HAP-1 (cell line): ENCODE results near the gene H19.
A peak's percentile ranks its signal among the peaks of the same experiment; 100 is the strongest.

Experiments
- DNase-seq, 2 experiments: peaks; one replicate each; pipeline ENCODE4 v3.0.0-alpha.2; 2016 to 2020; ENCODE audit warnings: low spot score in 2 of 2
- H3K27me3 ChIP-seq: fragments of 250-450 bp; sonication (Bioruptor Pico); 2 replicates; pipeline ENCODE4 v1.5.1; 2020; ENCODE audit warnings: low read depth, mild to moderate bottlenecking, moderate library complexity
- H3K36me3 ChIP-seq: fragments of 250-450 bp; sonication (Bioruptor Pico); replicated peaks from 2 replicates; pipeline ENCODE4 v1.5.1; 2020; ENCODE audit warnings: mild to moderate bottlenecking
- H3K4me1 ChIP-seq: fragments of 250-450 bp; sonication (Bioruptor Pico); 2 replicates; pipeline ENCODE4 v1.5.1; 2020; ENCODE audit warnings: mild to moderate bottlenecking
- H3K4me3 ChIP-seq: fragments of 250-450 bp; sonication (Bioruptor Pico); 2 replicates; pipeline ENCODE4 v1.5.1; 2020; ENCODE audit warnings: mild to moderate bottlenecking, moderate library complexity
- H3K9me3 ChIP-seq: fragments of 250-450 bp; sonication (Bioruptor Pico); 2 replicates; pipeline ENCODE4 v1.5.1; 2020; ENCODE audit warnings: mild to moderate bottlenecking, moderate library complexity
- in situ Hi-C: fragments of 300-500 bp; cut with MboI; formaldehyde crosslinking; loops from 3 replicates; pipeline ENCODE4 v1.14.3; 2020; ENCODE audit warnings: low sequenced_read_pairs, inconsistent platforms, mixed read lengths

Gene H19

GRCh38 chr11:1998290-1998689 is 648 bp upstream of the H19 start:
- in situ Hi-C loops: no loop called here
- Histone ChIP-seq H3K36me3 (no peaks in the 10 kb centered on the region), H3K9me3 (no peaks in the 10 kb centered on the region), H3K4me3 (no peak overlapping the region), H3K27me3 (no peaks in the 10 kb centered on the region), H3K4me1 (no peaks in the 10 kb centered on the region)
- DNase-seq: no peak

GRCh38 chr11:1994121-1994520 is 3.5 kb downstream of the H19 start:
- no peak for DNase-seq
- H3K36me3 ChIP-seq: no peaks in the 10 kb centered on the region
- in situ Hi-C loops: no loop called here
- H3K27me3 ChIP-seq: no peaks in the 10 kb centered on the region
- no peak overlapping the region for H3K4me3 ChIP-seq
- H3K9me3 ChIP-seq: no peaks in the 10 kb centered on the region
- no peaks in the 10 kb centered on the region for H3K4me1 ChIP-seq

GRCh38 chr11:1992111-1992510 is 5.5 kb downstream of the H19 start:
- no peak overlapping the region for H3K4me3 ChIP-seq
- no peaks in the 10 kb centered on the region for H3K27me3 ChIP-seq
- H3K36me3 ChIP-seq: no peaks in the 10 kb centered on the region
- DNase-seq: peak in 1 of 2 experiments; percentile 5
- in situ Hi-C loops: no loop called here
- no peaks in the 10 kb centered on the region for H3K4me1 ChIP-seq
- no peaks in the 10 kb centered on the region for H3K9me3 ChIP-seq

GRCh38 chr11:1990872-1991578 is 6.6 kb downstream of the H19 start:
- no peaks in the 10 kb centered on the region for H3K4me1 ChIP-seq
- no peak overlapping the region for H3K4me3 ChIP-seq
- H3K9me3 ChIP-seq: no peaks in the 10 kb centered on the region
- H3K27me3 ChIP-seq: no peaks in the 10 kb centered on the region
- DNase-seq: no peak
- in situ Hi-C loops: no loop called here
- H3K36me3 ChIP-seq: no peaks in the 10 kb centered on the region

GRCh38 chr11:1989953-1990352 is 7.7 kb downstream of the H19 start:
- Histone ChIP-seq H3K27me3 (no peaks in the 10 kb centered on the region), H3K9me3 (no peaks in the 10 kb centered on the region), H3K36me3 (no peaks in the 10 kb centered on the region), H3K4me3 (no peak overlapping the region), H3K4me1 (no peaks in the 10 kb centered on the region)
- in situ Hi-C loops: no loop called here
- no peak for DNase-seq

- in situ Hi-C loops: no loop called here
- Histone ChIP-seq H3K9me3 (no peaks in the 10 kb centered on the region), H3K4me1 (no peaks in the 10 kb centered on the region), H3K4me3 (no peak overlapping the region), H3K36me3 (no peaks in the 10 kb centered on the region), H3K27me3 (no peaks in the 10 kb centered on the region)
- no peak for DNase-seq
These were observed 8.8 kb downstream of the H19 start for GRCh38 chr11:1988667-1989317.

- no peak for DNase-seq
- H3K4me3 ChIP-seq: no peak overlapping the region
- no peaks in the 10 kb centered on the region for H3K36me3 ChIP-seq
- H3K27me3 ChIP-seq: no peaks in the 10 kb centered on the region
- no peaks in the 10 kb centered on the region for H3K4me1 ChIP-seq
- H3K9me3 ChIP-seq: no peaks in the 10 kb centered on the region
- in situ Hi-C loops: no loop called here
These were observed 9.5 kb downstream of the H19 start for GRCh38 chr11:1988174-1988573.

- no peak overlapping the region for H3K4me3 ChIP-seq
- DNase-seq: no peak
- H3K4me1 ChIP-seq: no peaks in the 10 kb centered on the region
- no peaks in the 10 kb centered on the region for H3K36me3 ChIP-seq
- in situ Hi-C loops: no loop called here
- H3K27me3 ChIP-seq: no peaks in the 10 kb centered on the region
- H3K9me3 ChIP-seq: no peaks in the 10 kb centered on the region
These were observed 10.6 kb downstream of the H19 start for GRCh38 chr11:1987024-1987423.

- in situ Hi-C loops: no loop called here
These were observed 14.1 kb downstream of the H19 start for GRCh38 chr11:1983601-1983961.

GRCh38 chr11:1982873-1983600 is 14.6 kb downstream of the H19 start:
- in situ Hi-C loops: no loop called here
- Histone ChIP-seq H3K27me3 (no peaks in the 10 kb centered on the region), H3K4me3 (no peak overlapping the region)

More at GRCh38 chr11:1983601-1983961, 14.1 kb downstream of the H19 start:
- Histone ChIP-seq H3K27me3 (no peaks in the 10 kb centered on the region), H3K9me3 (no peaks in the 10 kb centered on the region), H3K36me3 (no peaks in the 10 kb centered on the region), H3K4me1 (no peaks in the 10 kb centered on the region), H3K4me3 (no peak overlapping the region)
- DNase-seq: no peak

GRCh38 chr11:1979607-1980006 is 18.0 kb downstream of the H19 start:
- Histone ChIP-seq H3K36me3 (no peaks in the 10 kb centered on the region), H3K27me3 (no peaks in the 10 kb centered on the region), H3K9me3 (no peaks in the 10 kb centered on the region), H3K4me1 (no peaks in the 10 kb centered on the region), H3K4me3 (no peak overlapping the region)
- in situ Hi-C loops: no loop called here
- no peak for DNase-seq

More at GRCh38 chr11:1982873-1983600, 14.6 kb downstream of the H19 start:
- H3K36me3 ChIP-seq: no peaks in the 10 kb centered on the region
- H3K4me1 ChIP-seq: no peaks in the 10 kb centered on the region
- H3K9me3 ChIP-seq: no peaks in the 10 kb centered on the region
- no peak for DNase-seq

GRCh38 chr11:1978720-1979473 is 18.7 kb downstream of the H19 start:
- H3K36me3 ChIP-seq: no peaks in the 10 kb centered on the region
- H3K4me3 ChIP-seq: no peak overlapping the region
- DNase-seq: no peak
- no peaks in the 10 kb centered on the region for H3K4me1 ChIP-seq
- H3K27me3 ChIP-seq: no peaks in the 10 kb centered on the region
- in situ Hi-C loops: no loop called here
- H3K9me3 ChIP-seq: no peaks in the 10 kb centered on the region

- Histone ChIP-seq H3K4me3 (no peak overlapping the region), H3K9me3 (no peaks in the 10 kb centered on the region), H3K4me1 (no peaks in the 10 kb centered on the region), H3K27me3 (no peaks in the 10 kb centered on the region), H3K36me3 (no peaks in the 10 kb centered on the region)
- in situ Hi-C loops: no loop called here
- no peak for DNase-seq
These were observed 22.5 kb downstream of the H19 start for GRCh38 chr11:1975185-1975584.

GRCh38 chr11:1970956-1971355 is 26.7 kb downstream of the H19 start:
- Histone ChIP-seq H3K36me3 (no peaks in the 10 kb centered on the region), H3K4me3 (no peak overlapping the region), H3K27me3 (no peaks in the 10 kb centered on the region), H3K4me1 (no peaks in the 10 kb centered on the region), H3K9me3 (no peaks in the 10 kb centered on the region)
- DNase-seq: no peak
- in situ Hi-C loops: no loop called here
